Measurements from ENCODE around the gene BTRC.

Gene BTRC

DNA sequence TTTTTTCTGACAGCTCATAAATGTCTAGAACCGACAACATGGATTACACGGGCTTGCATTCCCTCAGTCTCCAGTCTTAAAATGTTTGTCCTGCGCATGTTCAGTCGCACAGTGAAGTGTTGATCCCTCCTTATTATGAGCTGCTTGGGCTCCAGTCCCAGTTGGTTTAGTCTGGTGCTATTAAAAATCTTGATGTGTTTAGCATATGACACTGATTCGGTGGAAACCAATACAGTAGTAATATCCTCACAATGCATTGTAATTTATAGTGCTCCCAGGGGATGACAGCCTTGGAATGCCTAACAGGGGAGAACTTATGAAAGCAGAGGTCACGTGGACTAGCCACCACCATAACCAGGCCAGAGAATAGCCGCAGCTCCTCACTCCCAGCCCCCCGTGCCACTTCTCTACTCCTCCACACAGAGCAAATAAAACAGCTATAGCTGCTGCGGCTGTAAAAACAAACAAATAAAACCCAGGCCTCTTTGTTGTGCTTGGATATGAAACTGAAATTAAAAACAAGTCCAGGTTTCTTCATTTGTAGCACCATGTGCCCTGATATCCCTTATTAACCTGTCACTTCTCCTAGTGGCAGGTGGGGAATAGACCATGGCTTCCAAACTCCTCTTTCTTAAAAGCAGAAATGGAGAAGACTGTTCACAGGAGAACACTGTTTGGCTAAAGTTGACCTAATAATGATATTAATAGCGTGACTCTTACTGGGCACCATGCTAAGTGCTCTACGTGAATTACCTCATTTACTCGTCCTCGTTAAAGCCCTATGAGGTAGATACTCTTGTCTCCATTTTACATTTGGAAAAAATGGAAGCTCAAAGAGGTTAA lies 241.8 kb downstream of the BTRC start:
- Histone ChIP-seq H3K9ac (ENCODE audit: low read length) (no peak overlapping the region), H3K27me3 (ENCODE audit: low read length) (no peaks in the 10 kb centered on the region), H2AFZ (ENCODE audit: low read depth, low read length, severe bottlenecking) (no peak overlapping the region), H3K4me2 (ENCODE audit: low read depth, low read length, poor library complexity, severe bottlenecking) (no peak overlapping the region), H3K27ac (ENCODE audit: low read depth, low read length) (no peak overlapping the region), H3K79me2 (ENCODE audit: insufficient read depth, low read length) (no peaks in the 10 kb centered on the region), H4K20me1 (ENCODE audit: low read depth, low read length) (no peaks in the 10 kb centered on the region), H3K9me2 (replicated peaks; ENCODE audit: insufficient read depth, low read length) (no peaks in the 10 kb centered on the region), H3K9me3 (ENCODE audit: insufficient read depth, low read length) (no peaks in the 10 kb centered on the region), H3F3A (ENCODE audit: insufficient read depth) (no peaks in the 10 kb centered on the region), H3K36me3 (ENCODE audit: low read length) (no peaks in the 10 kb centered on the region), H3K4me3 (ENCODE audit: insufficient read depth, low read length, poor library complexity, severe bottlenecking) (no peak overlapping the region)
- TF ChIP-seq EZH2phosphoT487 (conservative IDR thresholded peaks at IDR 0.05; ENCODE audit: low read length) = no peak
- TF ChIP-seq, protein P1, sequence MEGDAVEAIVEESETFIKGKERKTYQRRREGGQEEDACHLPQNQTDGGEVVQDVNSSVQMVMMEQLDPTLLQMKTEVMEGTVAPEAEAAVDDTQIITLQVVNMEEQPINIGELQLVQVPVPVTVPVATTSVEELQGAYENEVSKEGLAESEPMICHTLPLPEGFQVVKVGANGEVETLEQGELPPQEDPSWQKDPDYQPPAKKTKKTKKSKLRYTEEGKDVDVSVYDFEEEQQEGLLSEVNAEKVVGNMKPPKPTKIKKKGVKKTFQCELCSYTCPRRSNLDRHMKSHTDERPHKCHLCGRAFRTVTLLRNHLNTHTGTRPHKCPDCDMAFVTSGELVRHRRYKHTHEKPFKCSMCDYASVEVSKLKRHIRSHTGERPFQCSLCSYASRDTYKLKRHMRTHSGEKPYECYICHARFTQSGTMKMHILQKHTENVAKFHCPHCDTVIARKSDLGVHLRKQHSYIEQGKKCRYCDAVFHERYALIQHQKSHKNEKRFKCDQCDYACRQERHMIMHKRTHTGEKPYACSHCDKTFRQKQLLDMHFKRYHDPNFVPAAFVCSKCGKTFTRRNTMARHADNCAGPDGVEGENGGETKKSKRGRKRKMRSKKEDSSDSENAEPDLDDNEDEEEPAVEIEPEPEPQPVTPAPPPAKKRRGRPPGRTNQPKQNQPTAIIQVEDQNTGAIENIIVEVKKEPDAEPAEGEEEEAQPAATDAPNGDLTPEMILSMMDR (IDR thresholded peaks at IDR 0.05; ENCODE audit: insufficient read depth, low read length, poor library complexity, severe bottlenecking) = no peak

- Histone ChIP-seq H3K27ac (ENCODE audit: low read depth, low read length) (no peak overlapping the region), H3K4me2 (ENCODE audit: low read depth, low read length, poor library complexity, severe bottlenecking) (no peak overlapping the region), H3F3A (ENCODE audit: insufficient read depth) (no peaks in the 10 kb centered on the region), H3K27me3 (ENCODE audit: low read length) (no peaks in the 10 kb centered on the region), H3K9me3 (ENCODE audit: insufficient read depth, low read length) (no peaks in the 10 kb centered on the region), H3K36me3 (ENCODE audit: low read length) (no peaks in the 10 kb centered on the region), H3K79me2 (ENCODE audit: insufficient read depth, low read length) (no peaks in the 10 kb centered on the region), H2AFZ (ENCODE audit: low read depth, low read length, severe bottlenecking) (no peak overlapping the region), H3K9ac (ENCODE audit: low read length) (no peak overlapping the region), H3K4me3 (ENCODE audit: insufficient read depth, low read length, poor library complexity, severe bottlenecking) (no peak overlapping the region), H4K20me1 (ENCODE audit: low read depth, low read length) (no peaks in the 10 kb centered on the region), H3K9me2 (replicated peaks; ENCODE audit: insufficient read depth, low read length) (no peaks in the 10 kb centered on the region)
- no peak for TF ChIP-seq EZH2phosphoT487 (conservative IDR thresholded peaks at IDR 0.05; ENCODE audit: low read length)
- TF ChIP-seq, protein P1 (IDR thresholded peaks at IDR 0.05; ENCODE audit: insufficient read depth, low read length, poor library complexity, severe bottlenecking) = no peak
Measured at GRCh38 chr10:101597091-101597900, 243.3 kb downstream of the BTRC start.

GRCh38 chr10:101601541-101601940 lies 247.6 kb downstream of the BTRC start:
- Histone ChIP-seq H3K27ac (ENCODE audit: low read depth, low read length) (no peak overlapping the region), H3K79me2 (ENCODE audit: insufficient read depth, low read length) (no peaks in the 10 kb centered on the region), H3F3A (ENCODE audit: insufficient read depth) (no peaks in the 10 kb centered on the region), H2AFZ (ENCODE audit: low read depth, low read length, severe bottlenecking) (no peak overlapping the region), H4K20me1 (ENCODE audit: low read depth, low read length) (no peaks in the 10 kb centered on the region), H3K36me3 (ENCODE audit: low read length) (no peaks in the 10 kb centered on the region), H3K9me2 (replicated peaks; ENCODE audit: insufficient read depth, low read length) (no peaks in the 10 kb centered on the region), H3K4me2 (ENCODE audit: low read depth, low read length, poor library complexity, severe bottlenecking) (no peak overlapping the region), H3K9ac (ENCODE audit: low read length) (no peak overlapping the region), H3K27me3 (ENCODE audit: low read length) (no peaks in the 10 kb centered on the region), H3K9me3 (ENCODE audit: insufficient read depth, low read length) (no peaks in the 10 kb centered on the region), H3K4me3 (ENCODE audit: insufficient read depth, low read length, poor library complexity, severe bottlenecking) (no peak overlapping the region)
- TF ChIP-seq, protein P1 (IDR thresholded peaks at IDR 0.05; ENCODE audit: insufficient read depth, low read length, poor library complexity, severe bottlenecking) = no peak
- TF ChIP-seq EZH2phosphoT487 (conservative IDR thresholded peaks at IDR 0.05; ENCODE audit: low read length) = no peak
